ENCODE data around the gene GAS7.

DNA sequence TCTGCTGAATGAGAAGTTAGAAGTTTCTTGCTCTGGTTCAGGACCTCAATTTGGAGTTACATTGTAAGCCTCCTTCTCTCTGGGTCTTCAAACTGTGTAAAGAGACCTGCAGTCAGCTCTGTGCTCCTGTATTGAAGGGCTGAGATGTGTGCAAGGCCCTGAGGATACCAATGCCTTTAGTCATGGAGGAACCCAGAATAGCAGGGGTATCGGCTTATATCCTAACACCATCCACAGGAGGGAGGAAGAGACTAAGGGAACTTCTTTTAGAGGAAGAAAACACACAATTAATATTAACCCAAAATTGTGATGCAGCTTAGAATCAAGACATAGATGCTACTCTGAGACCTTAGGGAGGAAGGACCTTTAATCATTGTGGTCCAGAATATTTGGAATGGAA is 336.2 kb downstream of the GAS7 start:
- TF ChIP-seq EZH2 (IDR thresholded peaks at IDR 0.05; ENCODE audit: insufficient read depth, low read length), result no peak
- TF ChIP-seq, protein P1, sequence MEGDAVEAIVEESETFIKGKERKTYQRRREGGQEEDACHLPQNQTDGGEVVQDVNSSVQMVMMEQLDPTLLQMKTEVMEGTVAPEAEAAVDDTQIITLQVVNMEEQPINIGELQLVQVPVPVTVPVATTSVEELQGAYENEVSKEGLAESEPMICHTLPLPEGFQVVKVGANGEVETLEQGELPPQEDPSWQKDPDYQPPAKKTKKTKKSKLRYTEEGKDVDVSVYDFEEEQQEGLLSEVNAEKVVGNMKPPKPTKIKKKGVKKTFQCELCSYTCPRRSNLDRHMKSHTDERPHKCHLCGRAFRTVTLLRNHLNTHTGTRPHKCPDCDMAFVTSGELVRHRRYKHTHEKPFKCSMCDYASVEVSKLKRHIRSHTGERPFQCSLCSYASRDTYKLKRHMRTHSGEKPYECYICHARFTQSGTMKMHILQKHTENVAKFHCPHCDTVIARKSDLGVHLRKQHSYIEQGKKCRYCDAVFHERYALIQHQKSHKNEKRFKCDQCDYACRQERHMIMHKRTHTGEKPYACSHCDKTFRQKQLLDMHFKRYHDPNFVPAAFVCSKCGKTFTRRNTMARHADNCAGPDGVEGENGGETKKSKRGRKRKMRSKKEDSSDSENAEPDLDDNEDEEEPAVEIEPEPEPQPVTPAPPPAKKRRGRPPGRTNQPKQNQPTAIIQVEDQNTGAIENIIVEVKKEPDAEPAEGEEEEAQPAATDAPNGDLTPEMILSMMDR (IDR thresholded peaks at IDR 0.05; ENCODE audit: insufficient read depth, low read depth, low read length), result no peak
